NB4 (cell line): ENCODE measurements around the gene IL10.

ENCODE experiments used
- DNase-seq: peaks from one replicate; pipeline ENCODE4 v3.0.0; 2010; ENCODE audit warnings: low read depth
- H3K4me3 ChIP-seq: one replicate; pipeline ENCODE4 v1.5.1; 2011; ENCODE audit warnings: mild to moderate bottlenecking, low read depth, low read length, moderate library complexity
- MAX ChIP-seq: IDR thresholded peaks from 2 replicates; pipeline ENCODE4 v1.6.1; 2011; ENCODE audit warnings: low read depth, low read length
- MYC ChIP-seq: IDR thresholded peaks from 2 replicates; pipeline ENCODE4 v1.6.1; 2011; ENCODE audit warnings: low read depth, low read length
- POLR2A ChIP-seq: IDR thresholded peaks from 2 replicates; pipeline ENCODE4 v1.6.1; 2011; ENCODE audit warnings: mild to moderate bottlenecking; ENCODE audit not compliant: insufficient read length; ENCODE audit errors: extremely low read depth
- TF ChIP-seq, protein P1 (sequence below): IDR thresholded peaks from one replicate; pipeline ENCODE4 v1.5.1; 2012; ENCODE audit warnings: low read depth, low read length

The IL10 gene

DNA sequence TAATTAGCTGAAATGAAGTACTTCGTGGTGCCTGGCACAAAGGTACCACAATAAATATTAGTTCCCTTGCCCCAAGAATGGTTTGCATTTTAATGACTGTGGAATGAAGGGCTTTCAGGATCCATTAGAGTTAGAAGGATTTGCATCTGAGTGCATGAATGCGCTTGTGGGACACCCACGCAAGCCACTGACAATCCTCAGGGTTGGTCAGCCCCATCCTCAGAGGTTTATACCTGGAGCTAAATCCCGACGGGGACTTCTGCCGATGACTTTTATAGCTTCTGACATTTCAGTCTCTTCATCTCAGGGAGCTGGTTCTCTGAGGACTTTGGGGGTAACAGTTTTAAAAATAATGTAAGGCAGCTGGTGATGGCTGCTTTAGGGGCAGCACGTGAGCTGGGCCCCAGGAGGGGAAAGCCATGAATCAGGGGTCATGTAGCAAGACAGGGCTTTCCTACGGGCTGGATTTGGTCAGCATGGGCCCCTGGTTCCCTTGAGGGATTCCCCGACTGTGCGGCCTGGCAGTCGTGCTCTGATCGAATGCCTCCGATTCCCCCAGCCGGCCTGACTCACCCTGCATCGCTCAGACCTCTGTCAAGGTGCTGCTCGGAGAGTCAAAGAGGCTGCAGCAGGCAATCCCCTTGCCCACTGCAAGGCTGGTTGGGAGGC lies 20.8 kb upstream of the IL10 start:
- no peak for DNase-seq
- H3K4me3 ChIP-seq: no peak overlapping the region
- no peak for TF ChIP-seq MAX
- TF ChIP-seq MYC: no peak
- TF ChIP-seq, protein P1, sequence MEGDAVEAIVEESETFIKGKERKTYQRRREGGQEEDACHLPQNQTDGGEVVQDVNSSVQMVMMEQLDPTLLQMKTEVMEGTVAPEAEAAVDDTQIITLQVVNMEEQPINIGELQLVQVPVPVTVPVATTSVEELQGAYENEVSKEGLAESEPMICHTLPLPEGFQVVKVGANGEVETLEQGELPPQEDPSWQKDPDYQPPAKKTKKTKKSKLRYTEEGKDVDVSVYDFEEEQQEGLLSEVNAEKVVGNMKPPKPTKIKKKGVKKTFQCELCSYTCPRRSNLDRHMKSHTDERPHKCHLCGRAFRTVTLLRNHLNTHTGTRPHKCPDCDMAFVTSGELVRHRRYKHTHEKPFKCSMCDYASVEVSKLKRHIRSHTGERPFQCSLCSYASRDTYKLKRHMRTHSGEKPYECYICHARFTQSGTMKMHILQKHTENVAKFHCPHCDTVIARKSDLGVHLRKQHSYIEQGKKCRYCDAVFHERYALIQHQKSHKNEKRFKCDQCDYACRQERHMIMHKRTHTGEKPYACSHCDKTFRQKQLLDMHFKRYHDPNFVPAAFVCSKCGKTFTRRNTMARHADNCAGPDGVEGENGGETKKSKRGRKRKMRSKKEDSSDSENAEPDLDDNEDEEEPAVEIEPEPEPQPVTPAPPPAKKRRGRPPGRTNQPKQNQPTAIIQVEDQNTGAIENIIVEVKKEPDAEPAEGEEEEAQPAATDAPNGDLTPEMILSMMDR: no peak
- no peak for TF ChIP-seq POLR2A

- TF ChIP-seq MYC (no peak), POLR2A (no peak)
- DNase-seq: no peak
- no peak overlapping the region for H3K4me3 ChIP-seq
These were observed 18.4 kb upstream of the IL10 start for GRCh38 chr1:206790502-206791250.

DNA sequence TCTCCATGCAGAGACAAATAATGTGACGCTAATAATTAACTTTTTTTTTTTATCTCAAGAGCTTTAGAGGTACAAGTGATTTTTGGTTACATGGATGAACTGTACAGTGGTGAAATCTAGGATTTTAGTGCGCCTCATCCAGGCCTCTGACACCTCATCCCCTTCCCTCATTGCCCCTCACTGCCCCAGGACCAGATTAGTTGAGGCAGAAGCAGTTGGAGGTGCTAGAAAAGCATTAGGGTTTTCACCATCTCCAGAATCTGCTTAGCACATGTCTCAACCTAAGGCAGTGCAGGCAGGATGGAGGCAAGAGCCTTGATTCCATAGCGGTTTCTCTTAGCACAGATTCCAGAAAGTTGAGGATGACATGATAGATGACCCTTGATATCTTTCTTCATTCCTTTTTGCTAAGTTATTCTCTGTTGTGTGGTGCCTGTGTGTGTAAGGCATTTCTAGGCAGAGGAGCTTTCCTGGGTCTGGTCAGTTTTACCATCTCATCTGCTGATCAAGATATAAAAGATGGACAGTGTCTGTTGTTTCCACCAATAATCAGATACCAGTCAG lies 16.3 kb upstream of the IL10 start:
- TF ChIP-seq MYC (no peak), MAX (no peak), POLR2A (no peak)
- TF ChIP-seq, protein P1: no peak
- no peak overlapping the region for H3K4me3 ChIP-seq
- no peak for DNase-seq

GRCh38 chr1:206787891-206788290 lies 15.6 kb upstream of the IL10 start:
- no peak for DNase-seq
- no peak overlapping the region for H3K4me3 ChIP-seq
- no peak for TF ChIP-seq POLR2A
- TF ChIP-seq, protein P1: no peak
- no peak for TF ChIP-seq MAX
- no peak for TF ChIP-seq MYC

DNA sequence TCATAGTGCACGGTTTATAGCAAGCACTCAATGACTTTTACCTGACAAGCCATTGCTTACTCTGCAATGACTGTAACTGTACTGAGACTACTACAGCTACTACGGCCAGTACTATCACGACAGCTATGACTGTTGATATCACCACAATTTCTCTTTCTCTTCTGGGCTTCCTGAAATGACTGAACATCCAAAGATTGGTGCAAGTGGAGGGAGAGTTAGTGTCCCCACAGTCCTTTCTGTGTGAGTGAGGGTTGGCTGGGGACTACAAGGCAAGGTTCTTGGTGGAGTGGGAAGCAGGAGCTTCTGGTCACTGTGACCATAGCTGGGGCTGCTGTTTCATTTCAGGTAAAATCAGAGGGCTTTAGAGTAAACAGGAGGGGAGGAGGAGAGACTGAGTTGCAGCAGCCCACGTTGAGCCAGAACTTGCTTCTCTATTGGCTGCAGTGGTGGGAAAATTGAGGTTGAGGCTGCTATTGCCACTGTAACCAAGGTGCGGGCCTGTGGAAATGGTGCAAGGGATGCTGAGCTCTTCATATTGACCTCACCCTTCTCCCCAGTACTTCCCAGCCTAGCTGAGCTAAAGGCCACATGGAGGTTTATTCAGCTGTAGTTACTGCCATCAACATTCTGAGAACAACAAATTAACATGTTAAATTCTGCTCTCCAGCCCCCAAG lies 14.1 kb upstream of the IL10 start:
- no peak overlapping the region for H3K4me3 ChIP-seq
- DNase-seq: no peak
- TF ChIP-seq MAX (no peak), POLR2A (no peak)
- TF ChIP-seq, protein P1: no peak

- H3K4me3 ChIP-seq: no peak overlapping the region
- TF ChIP-seq, protein P1: no peak
- TF ChIP-seq POLR2A (no peak), MYC (no peak), MAX (no peak)
- peak; percentile 48 for DNase-seq
These were observed 13.0 kb upstream of the IL10 start for GRCh38 chr1:206785182-206785765.
